GM19099 (cell line): Measurements from ENCODE around the gene CCNF.
A peak's percentile ranks its signal among the peaks of the same experiment; 100 is the strongest.

ENCODE experiments used
- POLR2A ChIP-seq: IDR thresholded peaks from 3 replicates; pipeline ENCODE4 v1.6.1; 2011; ENCODE audit warnings: low read depth; ENCODE audit not compliant: insufficient read length; ENCODE audit errors: extremely low read depth

Gene CCNF

GRCh38 chr16:2497695-2498484 lies 68.6 kb downstream of the CCNF start:
- TF ChIP-seq POLR2A, result no peak

- no peak for TF ChIP-seq POLR2A
Measured at GRCh38 chr16:2498531-2499253, 69.4 kb downstream of the CCNF start.

- TF ChIP-seq POLR2A, result no peak
Measured at GRCh38 chr16:2499454-2499853, 70.2 kb downstream of the CCNF start.

GRCh38 chr16:2499890-2500429 lies 70.7 kb downstream of the CCNF start:
- TF ChIP-seq POLR2A, result no peak

- TF ChIP-seq POLR2A, result no peak
Measured at GRCh38 chr16:2500430-2500917, 71.2 kb downstream of the CCNF start.

- TF ChIP-seq POLR2A, result no peak
Measured at GRCh38 chr16:2500918-2501750, 71.9 kb downstream of the CCNF start.

- TF ChIP-seq POLR2A, result no peak
Measured at GRCh38 chr16:2501946-2502895, 73.0 kb downstream of the CCNF start.

- no peak for TF ChIP-seq POLR2A
Measured at GRCh38 chr16:2505695-2506094, 76.4 kb downstream of the CCNF start.

GRCh38 chr16:2507052-2507659 lies 77.9 kb downstream of the CCNF start:
- TF ChIP-seq POLR2A, result peak; percentile 31

GRCh38 chr16:2507665-2508064 lies 78.4 kb downstream of the CCNF start:
- TF ChIP-seq POLR2A, result no peak
